ENCODE measurements around the gene AK1. TPM values are rescaled to one million over a fixed set of nuclear protein-coding genes. Genes with fewer than 3 reads are reported as not detected.
A peak's percentile ranks its signal among the peaks of the same experiment; 100 is the strongest.
"Not testable (repeated sequence)": the region's sequence is repeated elsewhere in the genome, so short reads cannot be mapped to it uniquely, and the experiment has no call there.

AK1 gene
- total RNA-seq, 1 donor from 2014 or later, result 43.8 TPM

- no peak for DNase-seq (ENCODE audit: low read depth)
Observed at GRCh38 chr9:127848756-127849504, 28.5 kb downstream of the AK1 start.

- DNase-seq (ENCODE audit: low read depth), result no peak
Observed at GRCh38 chr9:127847833-127848755, 29.4 kb downstream of the AK1 start.

GRCh38 chr9:127847178-127847510, 30.3 kb downstream of the AK1 start:
- DNase-seq (ENCODE audit: low read depth), result peak; percentile 33

- no peak for DNase-seq (ENCODE audit: low read depth)
Observed at GRCh38 chr9:127846443-127847177, 30.9 kb downstream of the AK1 start.

GRCh38 chr9:127845619-127846018, 31.9 kb downstream of the AK1 start:
- not testable (repeated sequence) for DNase-seq (ENCODE audit: low read depth)

GRCh38 chr9:127844821-127845359, 32.6 kb downstream of the AK1 start:
- DNase-seq (ENCODE audit: low read depth), result peak; percentile 33

- DNase-seq (ENCODE audit: low read depth), result no peak
Observed at GRCh38 chr9:127841087-127841835, 36.2 kb downstream of the AK1 start.

- peak; percentile 94 for DNase-seq (ENCODE audit: low read depth)
Observed at GRCh38 chr9:127838375-127839078, 38.9 kb downstream of the AK1 start.

- peak; percentile 18 for DNase-seq (ENCODE audit: low read depth)
Observed at GRCh38 chr9:127837346-127837745, 40.1 kb downstream of the AK1 start.

GRCh38 chr9:127836561-127836960, 40.9 kb downstream of the AK1 start:
- DNase-seq (ENCODE audit: low read depth), result not testable (repeated sequence)

GRCh38 chr9:127835991-127836516, 41.4 kb downstream of the AK1 start:
- peak; percentile 36 for DNase-seq (ENCODE audit: low read depth)

GRCh38 chr9:127833555-127833954, 43.9 kb downstream of the AK1 start:
- DNase-seq (ENCODE audit: low read depth), result no peak

- no peak for DNase-seq (ENCODE audit: low read depth)
Observed at GRCh38 chr9:127832248-127832647, 45.2 kb downstream of the AK1 start.

- DNase-seq (ENCODE audit: low read depth), result no peak
Observed at GRCh38 chr9:127829205-127829906, 48.1 kb downstream of the AK1 start.

GRCh38 chr9:127828262-127829031, 49.0 kb downstream of the AK1 start:
- DNase-seq (ENCODE audit: low read depth), result peak; percentile 35

GRCh38 chr9:127826253-127826913, 51.1 kb downstream of the AK1 start:
- no peak for DNase-seq (ENCODE audit: low read depth)

GRCh38 chr9:127825319-127826051, 52.0 kb downstream of the AK1 start:
- DNase-seq (ENCODE audit: low read depth), result no peak

GRCh38 chr9:127822108-127822507, 55.4 kb downstream of the AK1 start:
- no peak for DNase-seq (ENCODE audit: low read depth)

Measured in renal cortical epithelial cell (primary cell).